Hepatocyte (in vitro differentiated cells): Measurements from ENCODE around the gene FGFR4. TPM values are rescaled to one million over a fixed set of nuclear protein-coding genes. Genes with fewer than 3 reads are reported as not detected.

ENCODE experiments used
- DNase-seq: peaks from one replicate; pipeline ENCODE4 v3.0.0-alpha.2; 2016; ENCODE audit warnings: low spot score
- H2AFZ ChIP-seq: fragments of 200-600 bp; sonication (generic); 2 replicates; pipeline ENCODE4 v1.6.0; 2016; ENCODE audit warnings: antibody characterized with exemption, mild to moderate bottlenecking
- H3K27ac ChIP-seq: fragments of 200-600 bp; sonication (generic); 2 replicates; pipeline ENCODE4 v1.5.1; 2016; ENCODE audit warnings: mild to moderate bottlenecking
- H3K27me3 ChIP-seq: fragments of 200-600 bp; sonication (generic); 2 replicates; pipeline ENCODE4 v1.6.1; 2016
- H3K36me3 ChIP-seq: fragments of 200-600 bp; sonication (generic); replicated peaks from 2 replicates; pipeline ENCODE4 v1.5.1; 2016; ENCODE audit warnings: low read depth; ENCODE audit not compliant: insufficient read depth
- H3K4me1 ChIP-seq: fragments of 200-600 bp; sonication (generic); 2 replicates; pipeline ENCODE4 v1.5.1; 2016; ENCODE audit warnings: mild to moderate bottlenecking, moderate library complexity; ENCODE audit not compliant: insufficient read depth
- H3K4me2 ChIP-seq: fragments of 200-600 bp; sonication (generic); 2 replicates; pipeline ENCODE4 v1.6.0; 2016
- H3K4me3 ChIP-seq: fragments of 200-600 bp; sonication (generic); 2 replicates; pipeline ENCODE4 v1.5.1; 2016; ENCODE audit warnings: mild to moderate bottlenecking
- H3K79me2 ChIP-seq: fragments of 200-600 bp; sonication (generic); 2 replicates; pipeline ENCODE4 v1.6.0; 2017; ENCODE audit warnings: mild to moderate bottlenecking
- H3K9me2 ChIP-seq: fragments of 200-600 bp; sonication (generic); replicated peaks from 2 replicates; pipeline ENCODE4 v1.6.0; 2017; ENCODE audit warnings: mild to moderate bottlenecking; ENCODE audit not compliant: insufficient read depth
- H3K9me3 ChIP-seq: fragments of 200-600 bp; sonication (generic); 2 replicates; pipeline ENCODE4 v1.5.1; 2016; ENCODE audit warnings: low read depth, mild to moderate bottlenecking
- H4K20me1 ChIP-seq: fragments of 200-600 bp; sonication (generic); 2 replicates; pipeline ENCODE4 v1.6.0; 2016; ENCODE audit warnings: mild to moderate bottlenecking; ENCODE audit not compliant: insufficient read depth, poor library complexity, severe bottlenecking
- CTCF ChIP-seq: fragments of 200-600 bp; sonication (generic); IDR thresholded peaks from 2 replicates; pipeline ENCODE4 v1.5.1; 2016; ENCODE audit warnings: antibody characterized with exemption, mild to moderate bottlenecking; ENCODE audit not compliant: poor library complexity
- EZH2 ChIP-seq: fragments of 200-600 bp; sonication (generic); IDR thresholded peaks from 2 replicates; pipeline ENCODE4 v1.6.1; 2016; ENCODE audit warnings: antibody characterized with exemption, mild to moderate bottlenecking, borderline replicate concordance
- EZH2phosphoT487 ChIP-seq: fragments of 200-600 bp; sonication (generic); IDR thresholded peaks from one replicate; pipeline ENCODE4 v1.6.1; 2018; ENCODE audit warnings: antibody characterized with exemption, mild to moderate bottlenecking, low read depth, moderate library complexity; ENCODE audit not compliant: unreplicated experiment, severe bottlenecking
- WGBS: methylation state at CpG from one replicate; pipeline ENCODE4 v1.1.6; 2016; ENCODE audit warnings: low lambda C conversion rate; ENCODE audit errors: missing lambda C conversion rate; 5-methylcytosine and 5-hydroxymethylcytosine counted together
- polyA plus RNA-seq: library from polyadenylated mRNA; unstranded; fragments of >200 nt; fragmentation: Nextera tagmentation; extraction: Ambion mirVana; gene quantifications from 2 replicates; pipeline ENCODE4 v1.2.1, GENCODE V29; 2016
- total RNA-seq: library from RNA; depleted of rRNA; stranded (reverse); fragments of >200 nt; gene quantifications from 2 replicates; pipeline ENCODE4 v1.2.3, GENCODE V29; 2014

FGFR4 gene
- total and polyA plus RNA-seq, 2 experiments from 2014 or later: 94.3 to 121 TPM

- H3K4me1 ChIP-seq: no peaks in the 10 kb centered on the region
- H3K36me3 ChIP-seq: peaks cover 3% of the 10 kb centered on the region
- DNase-seq: no peak
- no peaks in the 10 kb centered on the region for H3K27me3 ChIP-seq
- TF ChIP-seq EZH2 (no peak), CTCF (no peak), EZH2phosphoT487 (no peak)
- 94% methylated on average over 17 of the region's 17 CpGs for WGBS
- H3K9me2 ChIP-seq: no peaks in the 10 kb centered on the region
- no peak overlapping the region for H3K27ac ChIP-seq
- no peak overlapping the region for H3K4me3 ChIP-seq
- no peak overlapping the region for H2AFZ ChIP-seq
- no peaks in the 10 kb centered on the region for H3K9me3 ChIP-seq
- peaks cover 13% of the 10 kb centered on the region for H4K20me1 ChIP-seq
- H3K4me2 ChIP-seq: no peak overlapping the region
- H3K79me2 ChIP-seq: peaks cover 97% of the 10 kb centered on the region
Measured at GRCh38 chr5:177146891-177147638, 60.4 kb downstream of the FGFR4 start.

Other genes starting within 250 kb of the FGFR4 start
- 0.73 TPM in 1 of 2 replicates, not detected in the other for gene HK3, start 187.6 kb upstream of the FGFR4 start, total RNA-seq
- gene HK3, start 187.6 kb upstream of the FGFR4 start, polyA plus RNA-seq: not detected in 2 replicates
- 24.1 and 28.2 TPM in 2 replicates for gene UIMC1, start 80.1 kb upstream of the FGFR4 start, total RNA-seq
- gene UIMC1, start 80.1 kb upstream of the FGFR4 start, polyA plus RNA-seq: 12.6 and 22.3 TPM in 2 replicates
- 13.1 and 13.8 TPM in 2 replicates for gene ZNF346, start 64.2 kb upstream of the FGFR4 start, total RNA-seq
- 18.0 and 21.4 TPM in 2 replicates for gene ZNF346, start 64.2 kb upstream of the FGFR4 start, polyA plus RNA-seq
- 28.8 and 29.1 TPM in 2 replicates for gene NSD1, start 46.9 kb downstream of the FGFR4 start, total RNA-seq
- 23.4 and 26.6 TPM in 2 replicates for gene NSD1, start 46.9 kb downstream of the FGFR4 start, polyA plus RNA-seq
- gene RAB24, start 216.8 kb downstream of the FGFR4 start, total RNA-seq: 25.7 and 30.3 TPM in 2 replicates
- gene RAB24, start 216.8 kb downstream of the FGFR4 start, polyA plus RNA-seq: 64.6 and 76.6 TPM in 2 replicates
- gene PRELID1, start 216.9 kb downstream of the FGFR4 start, total RNA-seq: 228 and 245 TPM in 2 replicates
- 255 and 282 TPM in 2 replicates for gene PRELID1, start 216.9 kb downstream of the FGFR4 start, polyA plus RNA-seq
- gene MXD3, start 225.0 kb downstream of the FGFR4 start, total RNA-seq: 14.0 and 22.3 TPM in 2 replicates
- gene MXD3, start 225.0 kb downstream of the FGFR4 start, polyA plus RNA-seq: 11.9 and 16.5 TPM in 2 replicates